ENCODE results near the gene CAMK4.

DNA sequence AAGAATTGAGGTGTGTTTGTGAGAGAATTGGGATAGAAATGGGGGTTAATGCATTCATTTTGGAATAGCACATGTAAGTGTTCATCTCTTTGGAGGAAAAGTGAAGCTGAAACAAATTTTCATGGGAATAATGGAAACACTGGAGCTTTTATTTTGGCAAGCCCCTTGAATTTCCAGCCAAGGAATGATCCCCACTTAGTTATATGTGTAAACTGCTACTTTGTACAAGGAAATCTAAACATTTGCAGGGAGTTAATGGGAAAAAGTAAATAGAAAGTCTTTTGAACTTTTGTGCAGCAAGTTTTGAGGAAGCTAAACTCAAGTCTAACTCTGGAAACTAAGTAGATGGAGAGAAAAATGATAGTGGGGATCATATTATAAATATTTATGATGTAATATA, 44.1 kb downstream of the CAMK4 start:
- TF ChIP-seq POLR2AphosphoS5 (IDR thresholded peaks at IDR 0.05; ENCODE audit: low read depth, low read length) (no peak), TAF1 (IDR thresholded peaks at IDR 0.05; ENCODE audit: borderline replicate concordance, low read depth, low read length) (no peak), POLR2A (IDR thresholded peaks at IDR 0.05; ENCODE audit: low read depth, low read length) (no peak)
